Measurements from ENCODE around the gene MAP3K3.

DNA sequence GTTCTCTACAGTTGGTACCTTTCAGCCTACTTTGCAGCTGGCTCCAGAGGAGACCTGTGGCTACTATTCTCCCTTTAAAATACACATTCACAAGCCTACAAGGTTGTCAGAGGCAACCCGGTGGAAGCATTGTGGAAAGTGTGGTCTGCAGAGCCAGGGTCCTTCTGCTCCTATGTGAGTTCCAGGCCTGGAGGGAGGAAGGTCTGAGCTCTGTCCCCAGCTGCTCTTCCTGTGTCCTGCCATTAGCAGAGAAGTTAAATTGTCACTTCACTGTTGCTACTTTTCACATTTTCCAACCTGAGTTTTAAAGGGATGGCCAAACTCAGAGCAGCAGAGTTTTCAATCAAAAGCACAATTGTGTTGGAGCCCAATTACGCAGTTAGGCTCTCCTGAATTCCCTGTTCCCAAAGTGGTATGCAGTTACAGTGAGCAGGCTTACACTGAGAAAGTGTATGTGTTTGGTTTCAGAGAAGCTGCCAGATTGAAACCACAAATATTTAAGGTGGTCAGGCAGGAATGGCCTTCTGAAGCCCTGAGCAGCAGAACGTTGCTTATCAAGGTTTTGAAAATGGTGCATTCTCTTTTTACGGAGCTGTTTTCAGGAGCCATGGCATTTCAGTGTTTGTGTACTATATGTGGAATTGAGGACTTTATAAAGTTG lies 25.0 kb downstream of the MAP3K3 start:
- TF ChIP-seq, protein P1, sequence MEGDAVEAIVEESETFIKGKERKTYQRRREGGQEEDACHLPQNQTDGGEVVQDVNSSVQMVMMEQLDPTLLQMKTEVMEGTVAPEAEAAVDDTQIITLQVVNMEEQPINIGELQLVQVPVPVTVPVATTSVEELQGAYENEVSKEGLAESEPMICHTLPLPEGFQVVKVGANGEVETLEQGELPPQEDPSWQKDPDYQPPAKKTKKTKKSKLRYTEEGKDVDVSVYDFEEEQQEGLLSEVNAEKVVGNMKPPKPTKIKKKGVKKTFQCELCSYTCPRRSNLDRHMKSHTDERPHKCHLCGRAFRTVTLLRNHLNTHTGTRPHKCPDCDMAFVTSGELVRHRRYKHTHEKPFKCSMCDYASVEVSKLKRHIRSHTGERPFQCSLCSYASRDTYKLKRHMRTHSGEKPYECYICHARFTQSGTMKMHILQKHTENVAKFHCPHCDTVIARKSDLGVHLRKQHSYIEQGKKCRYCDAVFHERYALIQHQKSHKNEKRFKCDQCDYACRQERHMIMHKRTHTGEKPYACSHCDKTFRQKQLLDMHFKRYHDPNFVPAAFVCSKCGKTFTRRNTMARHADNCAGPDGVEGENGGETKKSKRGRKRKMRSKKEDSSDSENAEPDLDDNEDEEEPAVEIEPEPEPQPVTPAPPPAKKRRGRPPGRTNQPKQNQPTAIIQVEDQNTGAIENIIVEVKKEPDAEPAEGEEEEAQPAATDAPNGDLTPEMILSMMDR (conservative IDR thresholded peaks at IDR 0.05; ENCODE audit: low read length): no peak
- no peak for TF ChIP-seq EZH2phosphoT487 (IDR thresholded peaks at IDR 0.05; ENCODE audit: borderline replicate concordance)

Measured in Loucy (cell line).